Measurements from ENCODE around the gene HMGN2. TPM values are rescaled to one million over a fixed set of nuclear protein-coding genes. Genes with fewer than 3 reads are reported as not detected.

Gene HMGN2
- total and polyA plus RNA-seq, 2 donors (not counting 1 experiment from before 2014, with no cell fraction given), result 326 to 457 TPM

DNA sequence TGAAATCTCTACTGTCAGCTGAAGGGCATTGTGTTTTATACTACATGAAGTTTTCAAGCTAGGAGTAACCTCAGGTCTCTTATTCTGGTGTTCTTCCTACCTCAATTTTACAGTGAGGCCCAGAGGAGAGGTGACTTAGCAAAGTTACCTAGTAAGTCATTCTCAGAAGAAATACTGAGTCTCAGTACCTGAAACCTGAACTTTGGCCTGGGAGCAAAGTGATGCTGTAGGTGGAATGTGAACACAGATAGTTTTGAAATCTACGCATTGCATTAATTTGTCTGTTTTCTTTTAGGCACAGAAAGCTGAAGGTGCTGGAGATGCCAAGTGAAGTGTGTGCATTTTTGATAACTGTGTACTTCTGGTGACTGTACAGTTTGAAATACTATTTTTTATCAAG is 2.6 kb downstream of the HMGN2 start:
- peaks cover 35% of the 10 kb centered on the region in 2 donors for H3K4me1 ChIP-seq (ENCODE audit: control insufficient read depth in 2 of 2, insufficient read depth in 2 of 2, low read length in 2 of 2)
- H3K79me2 ChIP-seq (ENCODE audit: control insufficient read depth, insufficient read depth, low read length), result peaks cover 25% of the 10 kb centered on the region
- no peak overlapping the region for H3K4me3 ChIP-seq (ENCODE audit: control extremely low read depth in 1 of 5, extremely low read depth in 1 of 5, insufficient read depth in 1 of 5, low read depth in 2 of 5, low read length in 4 of 5)
- WGBS (ENCODE audit: insufficient coverage), result 100% methylated on average over 1 of the region's 1 CpG
- peak overlapping the region; percentile 83 for H3K27ac Mint-ChIP-seq
- H3K27me3 Mint-ChIP-seq, result no peaks in the 10 kb centered on the region
- ChIA-PET CTCF (interaction anchor here (3.1 kb wide), 1 partner anchor 26 kb away, joined by 13 read pairs; no protein-coding TSS in a partner anchor), POLR2A (no interaction called here)
- H3K27me3 ChIP-seq (replicated peaks in 1 of 4; ENCODE audit: control extremely low read depth in 1 of 4, control insufficient read depth in 3 of 4, insufficient read depth in 4 of 4, low read length in 3 of 4), result no peaks in the 10 kb centered on the region
- no peaks in the 10 kb centered on the region for H3K9me3 Mint-ChIP-seq (ENCODE audit: insufficient read depth)
- TF ChIP-seq CTCF (IDR thresholded peaks at IDR 0.05) (no peak), EZH2 (IDR thresholded peaks at IDR 0.05; ENCODE audit: borderline replicate concordance, insufficient read depth, low read depth, low read length, poor library complexity, severe bottlenecking) (no peak)
- H3K9me3 ChIP-seq (ENCODE audit: control extremely low read depth in 1 of 3, control insufficient read depth in 2 of 3, insufficient read depth in 1 of 3, low read length in 2 of 3), result no peaks in the 10 kb centered on the region
- intact Hi-C loops (cut with micrococcal nuclease), result loop anchor here (5.0 to 10.0 kb wide), 4 partner anchors 158 to 430 kb away; partner anchors contain the start of genes CD52, GPATCH3 and PDIK1L
- H3K4me2 ChIP-seq (replicated peaks; ENCODE audit: low read depth, low read length, poor library complexity, severe bottlenecking), result no peak overlapping the region
- H3K36me3 ChIP-seq (replicated peaks in 1 of 2; ENCODE audit: control extremely low read depth in 1 of 2, control insufficient read depth in 1 of 2, extremely low read depth in 1 of 2, insufficient read depth in 2 of 2, low read length in 1 of 2), result peaks cover 8 to 47% of the 10 kb centered on the region in 2 experiments
- H3K9ac ChIP-seq (ENCODE audit: low read length), result no peak overlapping the region
- no peak for ATAC-seq (ENCODE audit: low read depth)
- peak overlapping the region in 1 of 2 donors; percentile 98 for H3K27ac ChIP-seq (ENCODE audit: low read length in 2 of 2)
- H3K4me3 Mint-ChIP-seq, result peak overlapping the region; percentile 60
- peaks cover 62% of the 10 kb centered on the region for H4K20me1 ChIP-seq (ENCODE audit: control insufficient read depth, insufficient read depth, low read length, poor library complexity, severe bottlenecking)
- H3K4me1 Mint-ChIP-seq, result peaks cover 64% of the 10 kb centered on the region
- no peak for DNase-seq
- H2AFZ ChIP-seq (ENCODE audit: insufficient read depth, low read depth, low read length, poor library complexity, severe bottlenecking), result no peak overlapping the region

DNA sequence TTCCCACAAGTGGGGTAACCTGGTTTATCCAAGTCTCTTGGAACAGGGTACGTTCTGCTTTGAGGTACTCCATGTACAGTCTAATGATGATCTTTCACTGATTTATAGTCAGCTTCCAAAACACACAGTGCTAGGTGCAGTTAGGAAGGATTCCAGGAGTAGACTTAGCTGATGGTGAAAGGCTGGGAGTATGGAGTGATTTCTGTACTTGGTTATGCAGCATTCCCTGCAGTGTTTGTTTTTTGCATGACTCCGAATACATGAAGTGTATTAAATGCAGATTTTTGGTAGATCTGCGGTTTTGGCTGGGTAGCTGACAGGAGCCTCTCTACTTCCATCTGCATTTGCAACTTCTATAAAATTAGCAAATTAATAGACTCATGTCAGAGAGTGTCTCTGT is 3.7 kb downstream of the HMGN2 start:
- no peaks in the 10 kb centered on the region for H3K9me3 Mint-ChIP-seq (ENCODE audit: insufficient read depth)
- ATAC-seq (ENCODE audit: low read depth) (no peak), DNase-seq (no peak)
- Histone ChIP-seq H3K9me3 (ENCODE audit: control extremely low read depth in 1 of 3, control insufficient read depth in 2 of 3, insufficient read depth in 1 of 3, low read length in 2 of 3) (no peaks in the 10 kb centered on the region), H3K4me2 (replicated peaks; ENCODE audit: low read depth, low read length, poor library complexity, severe bottlenecking) (no peak overlapping the region), H3K27ac (ENCODE audit: low read length in 2 of 2) (no peak overlapping the region), H3K79me2 (ENCODE audit: control insufficient read depth, insufficient read depth, low read length) (peaks cover 25% of the 10 kb centered on the region), H3K36me3 (replicated peaks in 1 of 2; ENCODE audit: control extremely low read depth in 1 of 2, control insufficient read depth in 1 of 2, extremely low read depth in 1 of 2, insufficient read depth in 2 of 2, low read length in 1 of 2) (peaks cover 9 to 47% of the 10 kb centered on the region in 2 experiments), H3K4me1 (ENCODE audit: control insufficient read depth in 2 of 2, insufficient read depth in 2 of 2, low read length in 2 of 2) (peaks cover 24 to 25% of the 10 kb centered on the region in 2 donors), H2AFZ (ENCODE audit: insufficient read depth, low read depth, low read length, poor library complexity, severe bottlenecking) (no peak overlapping the region), H3K27me3 (replicated peaks in 1 of 4; ENCODE audit: control extremely low read depth in 1 of 4, control insufficient read depth in 3 of 4, insufficient read depth in 4 of 4, low read length in 3 of 4) (no peaks in the 10 kb centered on the region), H4K20me1 (ENCODE audit: control insufficient read depth, insufficient read depth, low read length, poor library complexity, severe bottlenecking) (peaks cover 50% of the 10 kb centered on the region), H3K9ac (ENCODE audit: low read length) (no peak overlapping the region), H3K4me3 (ENCODE audit: control extremely low read depth in 1 of 5, extremely low read depth in 1 of 5, insufficient read depth in 1 of 5, low read depth in 2 of 5, low read length in 4 of 5) (no peak overlapping the region)
- TF ChIP-seq EZH2 (IDR thresholded peaks at IDR 0.05; ENCODE audit: borderline replicate concordance, insufficient read depth, low read depth, low read length, poor library complexity, severe bottlenecking) (no peak), CTCF (IDR thresholded peaks at IDR 0.05) (no peak)
- ChIA-PET CTCF (no interaction called here), POLR2A (no interaction called here)
- H3K4me1 Mint-ChIP-seq, result peaks cover 52% of the 10 kb centered on the region
- intact Hi-C loops (cut with micrococcal nuclease), result loop anchor here (10.0 kb wide), 1 partner anchor 429 kb away; the partner anchor contains the start of gene GPATCH3
- 89% methylated on average over 1 of the region's 3 CpGs for WGBS (ENCODE audit: insufficient coverage)
- peak overlapping the region; percentile 67 for H3K27ac Mint-ChIP-seq
- H3K4me3 Mint-ChIP-seq, result no peak overlapping the region
- no peaks in the 10 kb centered on the region for H3K27me3 Mint-ChIP-seq

Data from B cell (primary cell).